ENCODE measurements around the gene NR5A2.

NR5A2 gene

GRCh38 chr1:200172311-200172710 lies 144.8 kb downstream of the NR5A2 start:
- Histone ChIP-seq H3K27me3 (ENCODE audit: insufficient read depth, low read length) (no peaks in the 10 kb centered on the region), H3K27ac (ENCODE audit: low read length) (no peak overlapping the region), H3K4me1 (ENCODE audit: insufficient read depth, low read length) (no peaks in the 10 kb centered on the region; the same call in 1 of the 2 replicates)

GRCh38 chr1:200173097-200173618 lies 145.6 kb downstream of the NR5A2 start:
- Histone ChIP-seq H3K36me3 (ENCODE audit: insufficient read depth, low read depth, low read length) (no peaks in the 10 kb centered on the region), H3K9ac (ENCODE audit: low read depth, low read length) (no peak overlapping the region), H3K27ac (ENCODE audit: low read length) (no peak overlapping the region), H3K9me3 (ENCODE audit: insufficient read depth, low read depth, low read length) (no peaks in the 10 kb centered on the region), H3K4me1 (ENCODE audit: insufficient read depth, low read length) (no peaks in the 10 kb centered on the region; the same call in 1 of the 2 replicates), H3K4me3 (ENCODE audit: low read length) (no peak overlapping the region), H3K27me3 (ENCODE audit: insufficient read depth, low read length) (no peaks in the 10 kb centered on the region)

More at GRCh38 chr1:200172311-200172710, 144.8 kb downstream of the NR5A2 start:
- Histone ChIP-seq H3K9me3 (ENCODE audit: insufficient read depth, low read depth, low read length) (no peaks in the 10 kb centered on the region), H3K4me3 (ENCODE audit: low read length) (no peak overlapping the region), H3K36me3 (ENCODE audit: insufficient read depth, low read depth, low read length) (no peaks in the 10 kb centered on the region), H3K9ac (ENCODE audit: low read depth, low read length) (no peak overlapping the region)

GRCh38 chr1:200174525-200175295 lies 147.2 kb downstream of the NR5A2 start:
- H3K4me3 ChIP-seq (ENCODE audit: low read length) = no peak overlapping the region
- H3K36me3 ChIP-seq (ENCODE audit: insufficient read depth, low read depth, low read length) = no peaks in the 10 kb centered on the region
- no peaks in the 10 kb centered on the region for H3K9me3 ChIP-seq (ENCODE audit: insufficient read depth, low read depth, low read length)
- H3K27me3 ChIP-seq (ENCODE audit: insufficient read depth, low read length) = no peaks in the 10 kb centered on the region
- H3K4me1 ChIP-seq (ENCODE audit: insufficient read depth, low read length) = no peaks in the 10 kb centered on the region; the same call in 1 of the 2 replicates
- H3K27ac ChIP-seq (ENCODE audit: low read length) = no peak overlapping the region
- no peak overlapping the region for H3K9ac ChIP-seq (ENCODE audit: low read depth, low read length)

GRCh38 chr1:200176181-200176580 lies 148.7 kb downstream of the NR5A2 start:
- H3K27ac ChIP-seq (ENCODE audit: low read length) = no peak overlapping the region
- no peaks in the 10 kb centered on the region for H3K36me3 ChIP-seq (ENCODE audit: insufficient read depth, low read depth, low read length)
- no peaks in the 10 kb centered on the region for H3K27me3 ChIP-seq (ENCODE audit: insufficient read depth, low read length)
- no peaks in the 10 kb centered on the region for H3K9me3 ChIP-seq (ENCODE audit: insufficient read depth, low read depth, low read length)
- H3K9ac ChIP-seq (ENCODE audit: low read depth, low read length) = no peak overlapping the region
- H3K4me3 ChIP-seq (ENCODE audit: low read length) = no peak overlapping the region
- H3K4me1 ChIP-seq (ENCODE audit: insufficient read depth, low read length) = no peaks in the 10 kb centered on the region; the same call in 1 of the 2 replicates

GRCh38 chr1:200176798-200177197 lies 149.3 kb downstream of the NR5A2 start:
- no peak overlapping the region for H3K27ac ChIP-seq (ENCODE audit: low read length)
- no peak overlapping the region for H3K4me3 ChIP-seq (ENCODE audit: low read length)
- H3K36me3 ChIP-seq (ENCODE audit: insufficient read depth, low read depth, low read length) = no peaks in the 10 kb centered on the region
- H3K9ac ChIP-seq (ENCODE audit: low read depth, low read length) = no peak overlapping the region
- H3K9me3 ChIP-seq (ENCODE audit: insufficient read depth, low read depth, low read length) = no peaks in the 10 kb centered on the region
- H3K4me1 ChIP-seq (ENCODE audit: insufficient read depth, low read length) = no peaks in the 10 kb centered on the region; the same call in 1 of the 2 replicates
- no peaks in the 10 kb centered on the region for H3K27me3 ChIP-seq (ENCODE audit: insufficient read depth, low read length)

GRCh38 chr1:200178340-200178739 lies 150.8 kb downstream of the NR5A2 start:
- H3K9ac ChIP-seq (ENCODE audit: low read depth, low read length) = no peak overlapping the region

GRCh38 chr1:200179126-200179780 lies 151.7 kb downstream of the NR5A2 start:
- Histone ChIP-seq H3K4me3 (ENCODE audit: low read length) (no peak overlapping the region), H3K9me3 (ENCODE audit: insufficient read depth, low read depth, low read length) (no peaks in the 10 kb centered on the region), H3K9ac (ENCODE audit: low read depth, low read length) (no peak overlapping the region), H3K27ac (ENCODE audit: low read length) (no peak overlapping the region), H3K4me1 (ENCODE audit: insufficient read depth, low read length) (no peaks in the 10 kb centered on the region; the same call in 1 of the 2 replicates), H3K36me3 (ENCODE audit: insufficient read depth, low read depth, low read length) (no peaks in the 10 kb centered on the region), H3K27me3 (ENCODE audit: insufficient read depth, low read length) (no peaks in the 10 kb centered on the region)

More at GRCh38 chr1:200178340-200178739, 150.8 kb downstream of the NR5A2 start:
- Histone ChIP-seq H3K4me3 (ENCODE audit: low read length) (no peak overlapping the region), H3K27ac (ENCODE audit: low read length) (no peak overlapping the region), H3K27me3 (ENCODE audit: insufficient read depth, low read length) (no peaks in the 10 kb centered on the region), H3K36me3 (ENCODE audit: insufficient read depth, low read depth, low read length) (no peaks in the 10 kb centered on the region), H3K4me1 (ENCODE audit: insufficient read depth, low read length) (no peaks in the 10 kb centered on the region; the same call in 1 of the 2 replicates), H3K9me3 (ENCODE audit: insufficient read depth, low read depth, low read length) (no peaks in the 10 kb centered on the region)

- Histone ChIP-seq H3K27me3 (ENCODE audit: insufficient read depth, low read length) (no peaks in the 10 kb centered on the region), H3K9ac (ENCODE audit: low read depth, low read length) (no peak overlapping the region), H3K4me3 (ENCODE audit: low read length) (no peak overlapping the region), H3K4me1 (ENCODE audit: insufficient read depth, low read length) (no peaks in the 10 kb centered on the region; the same call in 1 of the 2 replicates), H3K27ac (ENCODE audit: low read length) (no peak overlapping the region), H3K36me3 (ENCODE audit: insufficient read depth, low read depth, low read length) (no peaks in the 10 kb centered on the region), H3K9me3 (ENCODE audit: insufficient read depth, low read depth, low read length) (peaks cover 1% of the 10 kb centered on the region; the same call in 1 of the 2 replicates)
Observed at GRCh38 chr1:200179781-200180160, 152.3 kb downstream of the NR5A2 start.

- no peak overlapping the region for H3K27ac ChIP-seq (ENCODE audit: low read length)
Observed at GRCh38 chr1:200180821-200181220, 153.3 kb downstream of the NR5A2 start.

GRCh38 chr1:200181861-200182260 lies 154.4 kb downstream of the NR5A2 start:
- no peaks in the 10 kb centered on the region for H3K36me3 ChIP-seq (ENCODE audit: insufficient read depth, low read depth, low read length)
- H3K4me1 ChIP-seq (ENCODE audit: insufficient read depth, low read length) = no peaks in the 10 kb centered on the region
- peaks cover 6% of the 10 kb centered on the region; the same call in 1 of the 2 replicates for H3K9me3 ChIP-seq (ENCODE audit: insufficient read depth, low read depth, low read length)
- no peak overlapping the region for H3K4me3 ChIP-seq (ENCODE audit: low read length)
- H3K27ac ChIP-seq (ENCODE audit: low read length) = no peak overlapping the region
- H3K27me3 ChIP-seq (ENCODE audit: insufficient read depth, low read length) = no peaks in the 10 kb centered on the region
- no peak overlapping the region for H3K9ac ChIP-seq (ENCODE audit: low read depth, low read length)

More at GRCh38 chr1:200180821-200181220, 153.3 kb downstream of the NR5A2 start:
- no peak overlapping the region for H3K4me3 ChIP-seq (ENCODE audit: low read length)
- H3K36me3 ChIP-seq (ENCODE audit: insufficient read depth, low read depth, low read length) = no peaks in the 10 kb centered on the region
- H3K9ac ChIP-seq (ENCODE audit: low read depth, low read length) = no peak overlapping the region
- H3K9me3 ChIP-seq (ENCODE audit: insufficient read depth, low read depth, low read length) = peaks cover 6% of the 10 kb centered on the region; the same call in 1 of the 2 replicates
- H3K27me3 ChIP-seq (ENCODE audit: insufficient read depth, low read length) = no peaks in the 10 kb centered on the region
- H3K4me1 ChIP-seq (ENCODE audit: insufficient read depth, low read length) = no peaks in the 10 kb centered on the region

GRCh38 chr1:200182701-200183100 lies 155.2 kb downstream of the NR5A2 start:
- H3K36me3 ChIP-seq (ENCODE audit: insufficient read depth, low read depth, low read length) = no peaks in the 10 kb centered on the region
- no peak overlapping the region for H3K4me3 ChIP-seq (ENCODE audit: low read length)
- H3K4me1 ChIP-seq (ENCODE audit: insufficient read depth, low read length) = no peaks in the 10 kb centered on the region
- H3K9ac ChIP-seq (ENCODE audit: low read depth, low read length) = no peak overlapping the region
- no peak overlapping the region for H3K27ac ChIP-seq (ENCODE audit: low read length)
- peaks cover 6% of the 10 kb centered on the region; the same call in 1 of the 2 replicates for H3K9me3 ChIP-seq (ENCODE audit: insufficient read depth, low read depth, low read length)
- no peaks in the 10 kb centered on the region for H3K27me3 ChIP-seq (ENCODE audit: insufficient read depth, low read length)
